K562 (cell line): Measurements from ENCODE around the gene SLC9A3. TPM values are rescaled to one million over a fixed set of nuclear protein-coding genes. Genes with fewer than 3 reads are reported as not detected.

Source experiments
- HOXB6 ChIP-seq: fragments of 250-450 bp; sonication (Bioruptor Pico); IDR thresholded peaks from 2 replicates; pipeline ENCODE4 v1.5.1; 2022; ENCODE audit warnings: mild to moderate bottlenecking, borderline replicate concordance
- RHOXF2B ChIP-seq: fragments of 250-450 bp; sonication (Bioruptor Pico); conservative IDR thresholded peaks from 2 replicates; pipeline ENCODE4 v1.5.1; 2021
- TFE3 ChIP-seq: fragments of 450-650 bp; formaldehyde crosslinking; IDR thresholded peaks from 2 replicates; pipeline ENCODE4 v1.4.0; 2020; ENCODE audit warnings: mild to moderate bottlenecking, mixed read lengths
- TSHZ1 ChIP-seq: fragments of 250-450 bp; sonication (Bioruptor Pico); IDR thresholded peaks from 2 replicates; pipeline ENCODE4 v1.4.0; 2020; ENCODE audit warnings: mild to moderate bottlenecking, moderate library complexity
- ZC3H4 ChIP-seq: sonication (generic); formaldehyde crosslinking; IDR thresholded peaks from 2 replicates; pipeline ENCODE4 v1.9.0; 2021; ENCODE audit warnings: missing genetic modification reagents, borderline replicate concordance
- ZNF121 ChIP-seq: sonication (generic); formaldehyde crosslinking; conservative IDR thresholded peaks from 2 replicates; pipeline ENCODE4 v1.8.0; 2022; ENCODE audit warnings: missing genetic modification reagents
- ZNF407 ChIP-seq: fragments of 450-650 bp; IDR thresholded peaks from 2 replicates; pipeline ENCODE4 v1.6.1; 2016; ENCODE audit warnings: low read depth
- polyA plus RNA-seq, 8 experiments: library from polyadenylated mRNA; depleted of rRNA in 4 of 8; stranded (reverse) in 5 of 8; unstranded in 3 of 8; fragments of >200 nt; fragmentation: Nextera tagmentation in 2 of 8; fragmentation: Illumina TruSeq in 1 of 8; extraction: Ambion mirVana in 2 of 8; extraction: Trizol in 1 of 8; gene quantifications; 2 replicates each; pipeline versions ENCODE4 v1.2.1 to v1.2.3, GENCODE V29; 2011 to 2014; ENCODE audit warnings: inconsistent platforms in 1 of 8, missing spikeins in 1 of 8
- total RNA-seq, 7 experiments: library from RNA; depleted of rRNA in 6 of 7; stranded (reverse); fragments of >200 nt in 6 of 7; fragmentation: Illumina TruSeq in 2 of 7; extraction: Trizol in 2 of 7; gene quantifications; 2 replicates each; pipeline versions ENCODE4 v1.2.1 to v1.2.3, GENCODE V29; 2011 to 2021; ENCODE audit warnings: low replicate concordance in 1 of 7

Gene SLC9A3
- total and polyA plus RNA-seq, 9 of the 15 experiments (the other 6 are each of a cell fraction or from before 2014, with no cell fraction given): 1.5 to 5.8 (median 3.7) TPM; not detected in 2

- TF ChIP-seq TSHZ1 (CRISPR knock-in tag) (no peak), ZNF407 (no peak), ZC3H4 (CRISPR knock-in tag) (no peak), HOXB6 (CRISPR knock-in tag) (no peak), ZNF121 (no peak), TFE3 (CRISPR knock-in tag) (no peak), RHOXF2B (CRISPR knock-in tag) (no peak)
Measured at GRCh38 chr5:520850-521226, 3.4 kb downstream of the SLC9A3 start (continued).
